ENCODE measurements around the gene TMEM158. TPM values are rescaled to one million over a fixed set of nuclear protein-coding genes. Genes with fewer than 3 reads are reported as not detected.

Gene TMEM158
- total RNA-seq, 1 experiment from 2014 or later: 7.5 TPM

GRCh38 chr3:45259133-45259532 lies 33.0 kb upstream of the TMEM158 start:
- CTCF ChIA-PET: no interaction called here
- no peaks in the 10 kb centered on the region for H3K79me2 ChIP-seq (ENCODE audit: low read depth)
- H3K4me1 ChIP-seq (replicated peaks; ENCODE audit: insufficient read depth): no peaks in the 10 kb centered on the region
- no peak overlapping the region for H3K27ac ChIP-seq
- intact Hi-C loops (cut with micrococcal nuclease; ENCODE audit: unreplicated experiment): no loop called here
- H3K36me3 ChIP-seq (ENCODE audit: low read depth): no peaks in the 10 kb centered on the region
- no TSS peak for BruUV-seq (replicated peaks)
- POLR2A ChIA-PET (ENCODE audit: unreplicated experiment): no interaction called here
- H3K9me3 ChIP-seq (ENCODE audit: insufficient read depth, low read depth): no peaks in the 10 kb centered on the region
- no peaks in the 10 kb centered on the region for H3K9me2 ChIP-seq (ENCODE audit: insufficient read depth)
- H3K4me2 ChIP-seq: no peak overlapping the region
- H3K4me3 ChIP-seq: no peak overlapping the region
- no peaks in the 10 kb centered on the region for H4K20me1 ChIP-seq (ENCODE audit: insufficient read depth)
- H3K27me3 ChIP-seq (ENCODE audit: insufficient read depth, low read depth): no peaks in the 10 kb centered on the region
- DNase-seq: no peak
- H2AFZ ChIP-seq: no peak overlapping the region
- TF ChIP-seq EZH2 (IDR thresholded peaks at IDR 0.05; ENCODE audit: low read depth) (no peak), CTCF (conservative IDR thresholded peaks at IDR 0.05) (no peak)
- no peaks in the 10 kb centered on the region for H3F3A ChIP-seq (ENCODE audit: insufficient read depth, low read depth)

DNA sequence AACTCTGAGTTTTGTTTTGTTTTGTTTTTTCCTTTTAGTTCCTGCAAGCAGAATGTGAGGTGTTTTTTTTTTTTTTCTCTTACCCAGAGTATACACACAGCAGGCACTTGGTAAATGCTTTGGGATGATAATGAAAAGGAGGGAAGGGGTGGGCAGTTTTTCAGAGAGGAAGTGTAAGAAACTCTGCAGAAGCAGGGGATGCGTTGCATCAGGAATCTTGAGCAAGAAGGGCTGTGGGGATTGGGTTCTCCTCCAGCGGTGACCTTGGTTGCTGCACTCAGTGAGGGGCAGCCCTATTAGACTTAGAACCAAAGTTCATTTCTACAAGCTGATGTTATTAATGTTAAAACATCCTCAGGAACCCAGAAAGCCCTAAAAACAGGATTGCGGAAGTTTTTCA lies 32.2 kb upstream of the TMEM158 start:
- Histone ChIP-seq H3F3A (ENCODE audit: insufficient read depth, low read depth) (no peaks in the 10 kb centered on the region), H3K79me2 (ENCODE audit: low read depth) (no peaks in the 10 kb centered on the region), H3K4me3 (no peak overlapping the region), H3K9me3 (ENCODE audit: insufficient read depth, low read depth) (no peaks in the 10 kb centered on the region), H3K9me2 (ENCODE audit: insufficient read depth) (no peaks in the 10 kb centered on the region), H3K4me2 (no peak overlapping the region), H3K36me3 (ENCODE audit: low read depth) (no peaks in the 10 kb centered on the region), H2AFZ (no peak overlapping the region), H3K27ac (no peak overlapping the region), H3K27me3 (ENCODE audit: insufficient read depth, low read depth) (no peaks in the 10 kb centered on the region), H4K20me1 (ENCODE audit: insufficient read depth) (no peaks in the 10 kb centered on the region), H3K4me1 (replicated peaks; ENCODE audit: insufficient read depth) (no peaks in the 10 kb centered on the region)
- no TSS peak for BruUV-seq (replicated peaks)
- TF ChIP-seq CTCF (conservative IDR thresholded peaks at IDR 0.05) (no peak), EZH2 (IDR thresholded peaks at IDR 0.05; ENCODE audit: low read depth) (no peak)
- intact Hi-C loops (cut with micrococcal nuclease; ENCODE audit: unreplicated experiment): no loop called here
- no peak for DNase-seq
- CTCF ChIA-PET: no interaction called here
- POLR2A ChIA-PET (ENCODE audit: unreplicated experiment): no interaction called here

DNA sequence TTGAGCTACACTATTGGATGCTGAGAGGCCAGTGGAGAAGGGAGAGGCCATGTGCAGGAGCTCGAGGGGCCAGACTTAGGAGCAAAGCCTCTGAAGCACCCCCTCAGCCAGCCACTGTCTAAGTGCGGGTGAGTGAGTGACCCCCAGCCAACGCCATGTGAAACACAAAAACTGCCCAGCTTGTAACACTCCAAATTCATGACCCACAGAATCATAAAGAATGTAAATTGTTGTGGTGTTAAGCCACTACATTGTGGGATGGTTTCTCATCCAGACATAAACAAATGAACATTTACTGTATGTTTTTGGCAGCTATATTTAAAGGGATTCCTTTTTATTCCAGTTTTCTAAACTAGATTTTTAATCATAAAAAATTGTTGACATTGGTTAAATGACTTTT lies 27.2 kb upstream of the TMEM158 start:
- intact Hi-C loops (cut with micrococcal nuclease; ENCODE audit: unreplicated experiment): no loop called here

More for the DNA sequence above, 27.2 kb upstream of the TMEM158 start:
- POLR2A ChIA-PET (ENCODE audit: unreplicated experiment): no interaction called here
- Histone ChIP-seq H3K9me2 (ENCODE audit: insufficient read depth) (no peaks in the 10 kb centered on the region), H4K20me1 (ENCODE audit: insufficient read depth) (no peaks in the 10 kb centered on the region), H2AFZ (no peak overlapping the region), H3K27me3 (ENCODE audit: insufficient read depth, low read depth) (no peaks in the 10 kb centered on the region), H3K9me3 (ENCODE audit: insufficient read depth, low read depth) (no peaks in the 10 kb centered on the region), H3K4me1 (replicated peaks; ENCODE audit: insufficient read depth) (no peaks in the 10 kb centered on the region), H3F3A (ENCODE audit: insufficient read depth, low read depth) (no peaks in the 10 kb centered on the region), H3K4me2 (no peak overlapping the region), H3K27ac (no peak overlapping the region), H3K4me3 (no peak overlapping the region), H3K79me2 (ENCODE audit: low read depth) (no peaks in the 10 kb centered on the region), H3K36me3 (ENCODE audit: low read depth) (no peaks in the 10 kb centered on the region)
- no TSS peak for BruUV-seq (replicated peaks)
- CTCF ChIA-PET: no interaction called here
- DNase-seq: no peak
- no peak for TF ChIP-seq EZH2 (IDR thresholded peaks at IDR 0.05; ENCODE audit: low read depth)
- TF ChIP-seq CTCF (conservative IDR thresholded peaks at IDR 0.05): no peak

All from PC-9 (cell line).